T47D (cell line): ENCODE results near the gene ANO9.

Source experiments
- DNase-seq, 2 experiments: peaks; one replicate each; pipeline versions ENCODE4 v3.0.0 to v3.0.0-alpha.2; 2011 to 2012; ENCODE audit warnings: low read depth in 1 of 2, low spot score in 1 of 2
- JUND ChIP-seq: IDR thresholded peaks from 2 replicates; pipeline ENCODE4 v1.6.1; 2012; ENCODE audit warnings: low read depth
- in situ Hi-C: cut with HindIII; loops from 2 replicates; pipeline ENCODE4 v1.10.0; 2016; ENCODE audit warnings: low sequenced_read_pairs, low pct_unique_long_range_greater_than_20kb

The ANO9 gene

DNA sequence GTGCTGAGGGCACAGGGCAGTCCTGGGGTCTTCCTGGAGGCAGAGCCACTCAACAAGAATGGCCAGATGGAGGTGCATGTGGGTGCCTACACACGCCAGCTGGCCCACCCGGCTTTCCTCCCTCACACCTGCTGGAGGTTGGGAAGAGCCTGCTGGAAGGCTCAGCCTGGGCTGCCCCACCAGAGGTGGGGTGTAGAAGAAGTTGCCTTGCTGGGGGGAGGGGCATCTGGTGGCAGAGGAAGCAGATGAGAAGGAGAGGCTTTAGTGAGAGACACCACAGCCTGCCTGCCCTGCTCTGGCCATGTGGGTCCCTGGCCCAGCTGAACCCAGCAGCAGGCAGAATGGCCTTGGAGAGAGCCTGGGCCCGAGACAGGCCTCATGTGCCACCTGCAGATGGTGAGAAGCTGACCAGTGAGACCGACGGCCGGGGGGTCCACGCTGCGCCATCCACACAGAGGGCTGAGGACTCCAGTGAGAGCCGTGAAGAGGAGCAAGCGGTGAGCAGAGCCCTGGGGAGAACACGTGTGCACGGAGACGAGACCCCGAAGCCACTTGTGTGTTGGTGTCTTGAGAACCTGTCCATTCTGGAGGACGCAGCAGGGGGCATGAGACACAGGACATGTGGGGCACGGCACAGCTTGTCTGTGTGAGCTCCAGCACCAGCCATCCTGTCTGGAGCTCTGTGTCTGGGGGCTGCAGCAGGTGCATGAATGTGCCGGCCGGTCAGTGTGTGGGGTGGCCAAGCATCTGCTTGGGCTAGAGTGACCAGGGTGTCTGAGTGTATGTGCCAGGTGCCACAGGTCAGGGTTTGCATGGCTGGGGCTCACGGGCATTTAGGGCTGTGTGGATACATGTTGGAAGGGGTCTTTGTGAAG is 69.9 kb downstream of the ANO9 start:
- TF ChIP-seq JUND, result no peak
- DNase-seq, result no peak
- in situ Hi-C loops, result no loop called here

DNA sequence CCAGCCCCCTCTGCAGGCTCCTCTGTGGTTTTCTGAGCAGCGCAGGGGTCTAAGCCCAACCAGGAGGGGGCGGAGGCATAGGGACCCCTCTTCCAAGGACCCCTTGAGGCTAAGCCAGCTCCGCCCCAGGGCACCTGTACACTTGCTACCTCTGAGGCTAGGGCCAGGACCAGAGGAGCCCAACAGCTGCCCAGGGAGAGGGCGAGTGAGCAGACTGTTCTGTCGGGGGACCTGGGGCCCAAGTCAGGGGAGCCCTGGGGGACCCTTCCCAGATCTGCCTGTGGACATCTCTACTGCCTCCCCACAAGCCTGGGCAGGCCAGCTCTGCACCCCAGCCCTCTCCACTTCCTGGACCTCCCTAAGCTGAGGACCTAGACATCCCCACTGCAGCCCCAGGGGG is 70.8 kb downstream of the ANO9 start:
- in situ Hi-C loops, result no loop called here
- DNase-seq, result no peak
- no peak for TF ChIP-seq JUND

DNA sequence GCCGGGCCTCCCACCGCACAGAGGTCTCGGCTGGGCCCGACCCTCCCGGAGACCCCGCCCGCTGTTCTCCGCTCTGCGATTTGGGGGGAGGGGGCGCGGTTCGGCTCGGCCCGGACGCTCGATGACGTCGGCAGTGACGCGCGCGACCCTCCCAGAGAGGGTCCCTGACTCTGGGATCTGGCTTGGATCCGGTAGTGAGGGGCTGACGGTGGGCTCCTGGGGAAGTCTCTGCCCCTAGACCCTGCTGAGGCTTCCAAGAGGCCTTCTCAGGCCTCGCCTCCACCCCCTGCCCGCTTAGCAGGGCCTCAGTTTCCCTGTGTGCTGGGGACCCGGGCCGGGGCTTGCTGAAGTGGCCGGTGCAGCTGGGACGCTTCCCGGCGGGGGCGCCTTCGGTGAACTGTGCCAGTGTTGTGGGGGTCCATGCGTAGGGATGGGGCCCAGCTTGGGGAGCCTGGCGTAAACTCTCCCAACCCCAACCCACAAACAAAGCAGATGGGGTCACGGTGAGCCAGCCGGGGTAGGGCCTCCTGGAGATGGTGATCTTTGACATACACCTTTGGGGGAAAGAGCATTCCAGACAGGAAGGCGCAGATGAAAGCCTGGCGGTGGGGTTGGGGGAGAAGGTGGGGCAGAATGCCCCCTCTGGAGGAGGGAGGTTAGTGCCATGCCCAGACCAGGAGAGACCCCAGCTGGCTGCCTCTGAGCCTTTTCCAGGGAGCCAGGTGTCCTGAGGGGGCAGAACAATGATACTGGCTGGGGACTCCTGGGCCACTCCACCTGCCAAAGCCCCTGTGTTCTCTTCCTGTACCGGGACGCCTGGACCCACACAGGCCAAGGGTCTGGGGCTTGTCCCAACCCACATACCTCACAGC is 71.5 kb downstream of the ANO9 start:
- no peak for TF ChIP-seq JUND
- no peak for DNase-seq

DNA sequence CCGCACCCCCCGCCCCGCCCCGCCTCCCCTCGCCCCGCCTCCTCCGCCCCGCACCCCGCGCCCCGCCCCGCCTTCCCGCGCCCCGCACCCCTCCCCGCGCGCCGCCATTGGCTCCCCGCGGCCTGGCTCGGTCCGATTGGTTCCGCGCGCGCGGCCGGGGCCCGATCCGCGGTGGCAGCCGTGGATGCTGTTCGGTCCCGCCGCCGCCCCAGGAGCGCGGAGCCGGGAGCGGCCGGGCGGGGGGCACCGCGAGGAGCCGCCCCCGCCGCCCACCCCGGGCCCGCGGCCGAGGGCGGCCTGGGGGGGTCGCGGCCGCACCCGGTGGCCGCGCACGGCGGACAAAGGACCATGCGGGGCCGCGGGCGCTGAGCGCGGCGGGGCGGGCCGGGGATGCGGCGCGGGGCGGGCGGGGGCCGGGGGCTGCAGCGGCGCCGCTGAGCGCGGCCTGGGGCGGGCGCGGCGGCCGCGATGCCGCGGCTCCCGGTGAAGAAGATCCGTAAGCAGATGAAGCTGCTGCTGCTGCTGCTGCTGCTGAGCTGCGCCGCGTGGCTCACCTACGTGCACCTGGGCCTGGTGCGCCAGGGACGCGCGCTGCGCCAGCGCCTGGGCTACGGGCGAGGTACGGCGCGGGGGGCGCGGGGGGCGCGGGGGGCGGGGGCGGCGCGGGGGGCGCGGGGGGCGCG is 72.3 kb downstream of the ANO9 start, which contains the start of gene B4GALNT4:
TSS of gene B4GALNT4 (plus strand) at position 164 of the 683 bp plus-strand sequence. CDS start at position 469, 305 bp downstream.
- in situ Hi-C loops, result no loop called here
- no peak for TF ChIP-seq JUND
- peak; percentile 75 to 93 for DNase-seq

More for the DNA sequence above, 71.5 kb downstream of the ANO9 start:
- in situ Hi-C loops, result no loop called here

DNA sequence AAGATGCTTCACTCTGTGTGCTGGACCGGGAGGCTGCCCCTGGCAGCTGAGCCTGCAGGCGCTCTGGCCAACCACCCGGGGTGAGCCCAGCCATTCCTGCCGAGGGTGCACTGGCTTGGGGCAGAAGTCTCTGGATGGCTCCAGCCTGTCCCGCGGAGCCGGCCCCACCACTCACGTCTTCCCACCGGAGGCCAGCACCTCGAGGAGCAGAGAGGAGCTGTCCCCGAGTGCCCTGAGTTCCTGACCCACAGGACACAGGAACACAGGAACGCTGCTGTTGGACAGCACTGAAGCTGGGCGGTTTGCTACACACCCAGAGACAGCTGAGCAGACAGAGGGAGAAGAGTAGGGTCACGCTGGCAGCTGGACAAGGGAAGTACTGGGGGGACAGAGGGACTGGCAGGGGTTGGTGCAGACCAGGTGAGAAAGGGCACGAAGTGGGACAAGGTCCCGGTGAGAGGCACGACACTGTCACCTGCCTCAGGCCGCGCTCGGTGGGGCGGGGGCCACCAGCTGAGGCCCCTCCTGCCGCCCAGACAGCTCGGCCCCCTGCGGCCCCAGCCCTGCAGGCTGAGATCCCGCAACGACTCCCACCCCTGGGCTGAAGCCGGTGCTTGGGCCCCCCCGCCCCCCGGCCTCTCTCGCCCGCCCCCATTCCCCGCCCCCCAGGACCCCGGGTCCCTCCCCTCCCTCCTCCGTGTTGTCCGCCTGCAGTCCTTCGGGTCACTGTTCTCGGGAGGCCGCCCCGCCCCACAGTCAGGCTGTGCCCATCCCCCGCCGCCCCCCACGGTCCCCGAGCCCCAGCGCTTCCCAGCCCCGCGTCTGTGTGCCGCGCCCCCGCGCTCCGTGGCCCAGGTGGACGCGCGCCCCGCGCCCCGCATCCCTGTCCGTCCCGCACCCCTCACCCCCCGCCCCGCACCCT is 73.1 kb downstream of the ANO9 start:
- DNase-seq, result peak in 1 of 2 experiments; percentile 63
- TF ChIP-seq JUND, result no peak
- in situ Hi-C loops, result no loop called here

DNA sequence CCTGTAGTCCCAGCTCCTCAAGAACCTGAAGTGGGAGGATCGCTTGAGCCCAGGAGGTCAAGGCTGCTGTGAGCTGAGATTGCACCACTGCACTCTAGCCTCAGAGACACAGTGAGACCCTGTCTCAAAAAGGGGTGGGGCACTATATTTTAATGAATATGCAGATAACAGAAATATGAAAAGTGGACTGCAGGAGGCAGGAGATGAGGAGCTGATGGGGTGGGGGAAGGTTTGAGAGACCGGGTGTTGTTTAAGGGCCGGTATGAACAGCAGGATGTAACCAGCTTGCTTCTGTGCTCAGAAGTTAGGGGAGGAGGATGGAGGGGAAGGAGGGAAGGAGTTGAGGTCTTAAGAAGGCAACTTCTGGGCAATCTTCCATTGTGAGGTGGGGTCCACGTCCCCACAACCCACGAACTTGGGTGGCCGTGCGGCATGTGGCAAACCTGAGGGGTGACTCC is 73.8 kb downstream of the ANO9 start:
- no peak for DNase-seq
- no peak for TF ChIP-seq JUND
- in situ Hi-C loops, result no loop called here
